Sciatic nerve (tissue), 2 donors: ENCODE results near the gene ARMC9. TPM values are rescaled to one million over a fixed set of nuclear protein-coding genes. Genes with fewer than 3 reads are reported as not detected.
"Not testable (repeated sequence)": the region's sequence is repeated elsewhere in the genome, so short reads cannot be mapped to it uniquely, and the experiment has no call there.

Experiments
- ATAC-seq: fragments of 200-7000 bp; cut with Tn5 transposase; one replicate; pipeline ENCODE4 v1.9.1; 2020; ENCODE audit warnings: mild to moderate bottlenecking, moderate library complexity
- DNase-seq: peaks from one replicate; pipeline ENCODE4 v3.0.0-alpha.2; 2020; ENCODE audit warnings: low spot score
- intact Hi-C: fragments of 100-400 bp; cut with DNase I; formaldehyde crosslinking; loops from one replicate; pipeline ENCODE4 v1.14.2; 2022
- total RNA-seq: library from RNA; stranded (reverse); fragmentation: NEBNext Ultra II Directional; extraction: Animal tissue kit (Norgen Biotek cat#: 25700); gene quantifications from one replicate; pipeline ENCODE4 v1.2.1, GENCODE V29; 2021
- donor health status: DM: no; HTN: no; CAD: no.
- donor health status: DM: no; HTN: no; CAD: no.

ARMC9 gene
- total RNA-seq, 1 donor from 2014 or later = 15.4 TPM

GRCh38 chr2:231364961-231365810 is 166.8 kb downstream of the ARMC9 start:
- intact Hi-C loops = no loop called here
- ATAC-seq = peak; percentile 43
- DNase-seq = peak; percentile 52

GRCh38 chr2:231367178-231367577 is 168.7 kb downstream of the ARMC9 start:
- ATAC-seq (no peak), DNase-seq (no peak)
- intact Hi-C loops = no loop called here

DNA sequence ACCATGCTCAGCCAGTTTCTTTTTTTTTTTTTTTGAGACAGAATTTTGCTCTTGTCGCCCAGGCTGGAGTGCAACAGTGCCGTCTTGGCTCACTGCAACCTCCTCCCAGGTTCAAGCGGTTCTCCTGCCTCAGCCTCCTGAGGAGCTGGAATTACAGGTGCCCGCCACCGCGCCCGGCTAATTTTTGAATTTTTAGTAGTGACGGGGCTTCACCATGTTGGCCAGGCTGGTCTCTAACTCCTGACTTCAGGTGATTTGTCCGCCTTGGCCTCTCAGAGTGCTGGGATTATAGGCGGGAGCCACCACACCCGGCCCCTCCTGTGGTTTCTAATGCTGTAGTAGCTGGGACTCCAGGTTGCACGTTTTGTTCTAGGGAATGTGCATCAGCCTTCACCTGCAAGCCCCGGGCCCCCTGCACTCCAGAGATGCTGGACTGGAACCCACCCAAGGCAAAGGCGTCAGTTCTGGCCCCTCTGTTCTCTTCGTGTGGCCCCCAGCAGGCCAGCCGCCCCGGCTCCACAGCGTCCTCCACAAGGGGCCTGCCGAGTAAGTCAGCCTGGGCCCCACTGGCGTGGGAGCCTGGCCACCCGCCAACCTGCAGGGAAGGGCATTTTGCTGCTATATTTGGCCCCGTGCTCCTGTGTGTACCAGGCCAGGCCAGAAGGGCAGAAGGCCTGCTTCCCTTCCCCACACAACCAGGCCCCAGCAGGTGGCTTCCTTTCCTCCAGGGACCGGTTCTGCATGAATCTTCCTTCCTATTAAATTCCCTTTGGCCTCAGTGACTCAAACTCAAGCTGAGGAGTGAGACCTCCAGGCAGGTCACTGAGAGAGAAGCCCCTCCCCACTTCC is 171.4 kb downstream of the ARMC9 start:
- DNase-seq (no peak), ATAC-seq (no peak)
- intact Hi-C loops = no loop called here

GRCh38 chr2:231370429-231370748 is 172.0 kb downstream of the ARMC9 start:
- intact Hi-C loops = no loop called here
- DNase-seq = no peak
- ATAC-seq = peak; percentile 8

DNA sequence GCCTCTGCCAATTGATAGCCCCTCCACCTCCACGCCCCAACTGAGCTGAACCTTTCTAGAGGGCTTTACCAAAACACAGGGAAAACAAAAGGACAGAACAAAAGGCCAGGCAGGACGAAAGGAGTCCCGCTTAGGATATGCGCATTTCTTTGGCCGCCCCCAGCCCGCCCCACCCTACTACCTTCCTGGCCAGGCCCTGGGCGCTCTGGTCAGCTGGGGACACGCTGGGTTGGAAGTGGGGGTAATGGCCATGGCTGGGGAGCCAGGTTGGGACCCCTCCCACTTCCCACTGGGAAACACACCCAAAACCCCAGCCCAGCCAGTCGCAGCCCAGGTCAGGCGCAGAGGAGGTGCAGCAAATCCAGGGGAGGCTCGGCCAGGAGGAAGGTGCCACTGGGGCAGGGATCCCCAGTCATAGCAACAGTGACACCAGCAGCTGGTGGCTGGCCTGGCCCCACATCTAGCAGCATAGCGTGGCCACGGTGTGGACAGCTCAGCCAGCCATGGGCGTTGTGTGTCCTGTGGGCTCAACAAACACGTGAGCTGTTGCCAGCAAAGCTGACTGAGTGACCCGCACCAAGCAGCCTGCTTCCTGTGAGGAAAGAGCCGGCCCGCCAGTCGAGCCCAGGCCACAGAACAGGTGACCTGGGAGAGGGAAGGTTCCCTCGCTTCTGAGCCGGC is 172.5 kb downstream of the ARMC9 start:
- intact Hi-C loops = no loop called here
- ATAC-seq = peak; percentile 11

GRCh38 chr2:231371430-231372054 is 173.1 kb downstream of the ARMC9 start:
- no peak for ATAC-seq
- intact Hi-C loops = no loop called here
- no peak for DNase-seq

More for the DNA sequence above, 172.5 kb downstream of the ARMC9 start:
- DNase-seq = no peak

DNA sequence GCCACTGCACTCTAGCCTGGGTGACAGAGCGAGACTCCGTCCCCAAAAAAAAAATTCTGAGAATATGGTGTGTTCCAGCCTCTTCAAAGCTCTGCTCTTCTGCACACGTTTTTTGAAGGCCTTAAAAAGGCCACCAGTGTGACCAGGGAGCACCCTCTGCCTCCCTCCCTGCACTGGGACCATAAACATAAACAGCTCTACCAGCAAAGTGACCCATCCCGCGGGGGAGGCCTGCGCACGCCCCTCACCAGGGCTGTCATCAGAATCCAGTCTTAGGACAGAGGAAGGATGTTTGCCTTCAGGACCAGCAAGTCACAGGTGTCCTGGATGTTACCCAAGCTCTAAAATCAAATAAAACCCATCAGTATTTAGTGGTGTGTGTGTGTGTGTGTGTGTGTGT is 173.9 kb downstream of the ARMC9 start:
- intact Hi-C loops = no loop called here
- no peak for DNase-seq
- no peak for ATAC-seq

GRCh38 chr2:231373184-231373583 is 174.8 kb downstream of the ARMC9 start:
- intact Hi-C loops = no loop called here
- no peak for DNase-seq
- no peak for ATAC-seq

DNA sequence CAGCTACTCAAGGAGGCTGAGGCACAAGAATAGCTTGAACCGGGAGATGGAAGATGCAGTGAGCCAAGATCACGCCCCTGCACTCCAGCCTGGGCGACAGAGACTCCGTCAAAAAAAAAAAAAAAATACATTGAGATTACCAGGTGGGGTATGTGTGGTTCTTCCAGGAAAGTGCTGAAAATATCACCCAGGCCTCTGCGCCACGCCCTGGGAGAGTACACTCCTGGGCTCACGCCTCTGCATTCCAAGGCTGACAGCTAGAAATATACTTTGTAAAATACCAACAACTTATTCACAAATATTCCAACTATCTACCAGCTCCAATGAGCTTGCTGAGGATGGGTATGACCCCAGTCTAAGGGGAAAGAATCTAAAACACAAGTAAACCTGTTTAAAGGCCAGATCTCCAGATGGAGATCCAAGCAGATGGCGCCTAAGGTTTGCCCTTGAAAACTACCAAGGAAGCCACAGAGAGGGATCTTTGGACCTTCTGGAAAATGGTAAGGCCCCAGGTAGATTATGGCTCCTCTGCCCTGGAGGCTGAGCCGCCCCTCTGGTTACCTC is 175.4 kb downstream of the ARMC9 start:
- intact Hi-C loops = no loop called here
- peak; percentile 66 for ATAC-seq
- no peak for DNase-seq

GRCh38 chr2:231374771-231375170 is 176.3 kb downstream of the ARMC9 start:
- intact Hi-C loops = no loop called here
- DNase-seq (no peak), ATAC-seq (no peak)

DNA sequence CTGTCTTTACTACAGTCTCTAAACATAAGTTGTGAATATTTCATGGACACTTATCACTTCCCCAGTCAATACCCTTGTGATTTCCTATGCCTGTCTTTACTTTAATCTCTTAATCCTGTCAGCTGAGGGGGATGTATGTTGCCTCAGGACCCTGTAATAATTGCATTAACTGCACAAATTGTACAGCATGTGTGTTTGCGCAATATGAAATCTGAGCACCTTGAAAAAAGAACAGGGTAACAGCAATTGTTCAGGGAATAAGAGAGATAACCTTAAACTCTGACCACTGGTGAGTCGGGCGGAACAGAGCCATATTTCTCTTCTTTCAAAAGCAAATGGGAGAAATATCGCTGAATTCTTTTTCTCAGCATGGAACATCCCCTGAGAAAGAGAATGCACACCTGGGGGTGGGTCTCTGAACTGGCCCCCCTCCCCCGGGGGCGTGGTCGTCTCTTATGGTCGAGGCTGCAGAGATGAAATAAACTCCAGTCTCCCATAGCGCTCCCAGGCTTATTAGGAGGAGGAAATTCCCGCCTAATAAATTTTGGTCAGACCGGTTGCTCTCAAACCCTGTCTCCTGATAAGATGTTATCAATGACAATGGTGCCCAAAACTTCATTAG is 177.7 kb downstream of the ARMC9 start:
- DNase-seq, intact Hi-C loops, ATAC-seq: not testable (repeated sequence)

GRCh38 chr2:231376857-231377256 is 178.4 kb downstream of the ARMC9 start:
- ATAC-seq = no peak
- intact Hi-C loops = no loop called here
- no peak for DNase-seq

- no peak for ATAC-seq
Observed at GRCh38 chr2:231378026-231378722, 179.7 kb downstream of the ARMC9 start.

DNA sequence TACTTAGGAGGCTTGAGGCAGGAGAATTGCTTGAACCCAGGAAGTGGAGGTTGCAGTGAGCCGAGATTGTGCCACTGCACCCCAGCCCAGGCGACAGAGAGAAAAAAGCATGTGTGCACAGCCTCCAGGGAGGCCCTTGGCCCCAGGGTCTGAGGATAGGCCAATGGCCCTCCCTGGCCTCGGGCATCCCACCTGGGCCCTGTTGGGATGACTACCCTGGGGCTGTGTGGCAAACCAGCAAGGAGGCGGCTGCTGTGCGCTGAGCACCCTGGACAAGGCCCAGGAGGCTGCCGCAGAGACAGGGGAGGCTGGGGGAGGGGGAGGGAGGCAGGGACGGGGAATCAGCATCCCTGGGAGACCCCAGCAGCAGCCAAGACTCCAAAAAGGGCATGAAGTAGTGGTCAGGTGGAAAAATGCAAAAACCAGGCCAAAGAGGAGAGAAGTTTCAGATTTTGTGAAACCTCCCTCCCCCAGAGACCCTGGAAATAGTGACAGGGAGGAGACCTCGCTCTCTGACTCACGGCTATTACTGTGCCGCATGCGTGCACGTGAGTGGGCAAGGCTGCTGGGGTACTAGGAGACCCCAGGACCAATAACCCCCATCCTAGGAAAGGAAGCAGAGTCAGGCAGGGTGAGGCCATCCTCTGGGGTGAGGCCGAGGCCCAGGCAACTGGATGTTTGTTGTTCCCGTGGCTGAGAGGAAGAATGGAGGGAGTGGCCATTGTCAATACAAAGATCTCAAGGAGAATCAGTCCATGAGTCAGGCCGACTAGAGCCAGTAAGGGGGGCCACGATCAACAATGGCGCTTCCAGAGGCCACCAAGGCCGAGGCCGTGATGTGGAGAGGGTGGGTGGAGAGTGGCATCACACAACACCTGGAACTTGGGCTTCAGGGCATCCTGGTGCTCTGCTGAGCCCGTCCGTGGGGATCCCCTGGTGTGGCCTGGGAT is 181.1 kb downstream of the ARMC9 start:
- ATAC-seq = no peak
- no peak for DNase-seq
- intact Hi-C loops = no loop called here

More at GRCh38 chr2:231378026-231378722, 179.7 kb downstream of the ARMC9 start:
- intact Hi-C loops = no loop called here
- DNase-seq = no peak

DNA sequence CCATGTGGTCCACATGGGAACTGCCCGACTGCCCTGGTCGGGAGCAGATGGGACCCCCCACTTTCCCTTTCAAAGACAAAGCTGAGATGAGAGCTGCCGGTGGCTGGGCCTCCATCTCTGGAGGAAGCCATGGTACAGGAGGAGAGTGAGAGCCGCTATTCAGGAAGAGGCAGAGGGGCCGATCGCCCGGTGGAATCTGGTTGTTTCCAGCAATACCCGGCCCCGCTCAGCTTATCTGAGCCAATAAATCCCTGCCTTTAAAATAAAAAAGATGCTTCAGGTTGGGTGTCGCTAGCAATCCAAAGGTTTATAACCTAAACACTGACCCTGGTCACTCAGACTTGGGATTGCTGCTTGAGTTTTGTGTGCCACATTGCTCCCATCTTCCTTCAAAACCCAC is 181.9 kb downstream of the ARMC9 start:
- intact Hi-C loops = no loop called here
- DNase-seq (no peak), ATAC-seq (no peak)

DNA sequence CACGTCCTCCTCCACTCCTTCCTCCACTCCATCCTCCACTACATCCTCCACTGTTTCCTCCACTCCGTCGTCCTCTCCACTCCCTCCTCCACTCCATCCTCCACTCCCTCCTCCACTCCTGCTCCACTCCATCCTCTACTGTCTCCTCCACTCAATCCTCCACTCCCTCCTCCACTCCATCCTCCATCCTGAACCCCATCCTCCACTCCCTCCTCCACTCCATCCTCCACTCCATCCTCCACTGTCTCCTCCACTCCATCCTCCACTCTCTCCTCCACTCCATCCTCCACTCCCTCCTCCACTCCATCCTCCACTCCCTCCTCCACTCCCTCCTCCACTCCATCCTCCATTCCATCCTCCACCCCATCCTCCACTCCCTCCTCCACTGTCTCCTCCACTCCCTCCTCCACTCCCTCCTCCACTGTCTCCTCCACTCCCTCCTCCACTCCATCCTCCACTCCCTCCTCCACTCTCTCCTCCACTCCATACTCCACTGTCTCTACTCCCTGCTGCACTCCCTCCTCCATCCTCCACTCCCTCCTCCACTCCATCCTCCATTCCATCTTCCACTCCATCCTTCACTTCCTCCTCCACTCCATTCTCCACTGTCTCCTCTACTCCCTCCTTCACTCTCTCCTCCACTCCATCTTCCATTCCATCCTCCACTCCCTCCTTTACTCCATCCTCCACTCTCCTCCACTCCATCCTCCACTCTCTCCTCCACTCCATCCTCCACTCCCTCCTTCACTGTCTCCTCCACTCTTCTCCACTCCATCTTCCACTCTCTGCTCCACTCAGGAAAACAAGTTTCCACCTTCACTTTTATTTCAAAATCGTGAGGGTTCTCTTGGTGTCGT is 182.8 kb downstream of the ARMC9 start:
- intact Hi-C loops = no loop called here
- DNase-seq (no peak), ATAC-seq (no peak)
